GM19455 (cell line): ENCODE measurements around the gene UNC93B1.
"Not testable (repeated sequence)": the region's sequence is repeated elsewhere in the genome, so short reads cannot be mapped to it uniquely, and the experiment has no call there.

Experiments used
- ATAC-seq: cut with Tn5 transposase; IDR thresholded peaks from one replicate; pipeline ENCODE4 v1.9.1; 2021; ENCODE audit not compliant: unreplicated experiment

Gene UNC93B1

DNA sequence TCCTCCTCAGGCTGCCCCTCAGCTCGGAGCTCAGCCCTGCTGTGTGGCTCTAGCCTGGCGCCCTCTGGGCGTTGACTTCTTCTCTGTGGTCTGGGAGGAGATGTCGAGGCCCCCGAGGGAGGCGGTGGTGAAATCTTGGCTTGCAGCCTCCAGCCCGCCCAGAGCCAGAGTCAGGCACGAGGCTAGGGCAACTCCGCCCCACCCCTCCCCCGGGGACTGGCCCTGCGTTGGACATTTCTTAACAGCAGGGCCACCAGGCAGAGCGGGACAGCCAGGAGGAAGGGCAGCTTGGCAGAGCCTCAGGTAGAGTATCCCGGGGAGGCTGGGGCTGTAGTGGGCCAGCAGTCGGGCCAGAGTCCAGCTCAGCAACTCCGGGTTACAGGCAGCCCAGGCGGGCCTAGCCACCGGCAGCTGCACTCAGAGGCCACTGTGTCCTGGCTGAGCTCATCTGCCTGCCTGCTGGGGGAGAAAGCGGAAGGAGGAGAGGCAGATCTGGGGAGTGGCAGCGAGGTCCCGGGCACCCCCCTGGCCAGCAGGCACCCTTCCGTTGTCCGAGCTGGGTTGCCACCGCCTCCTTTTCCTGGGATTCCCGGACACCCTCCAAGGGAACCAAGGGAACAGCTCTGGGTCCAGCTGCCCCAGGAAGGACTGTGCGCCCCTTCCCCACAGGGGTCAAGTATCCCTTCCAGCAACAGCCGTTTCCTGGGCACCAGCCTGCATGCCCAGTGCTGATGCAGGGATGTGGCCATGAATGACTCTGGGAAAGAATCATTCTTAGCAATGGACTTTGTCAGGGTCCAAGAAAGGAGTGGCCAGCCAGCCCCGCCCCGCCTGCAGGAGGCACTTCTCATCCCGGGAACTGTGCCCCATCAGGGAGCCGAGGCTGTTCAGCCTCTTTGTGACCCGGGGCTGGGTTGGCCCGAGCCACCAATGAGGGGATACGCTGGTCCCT lies 6.5 kb upstream of the UNC93B1 start, which contains the start of gene ALDH3B1:
Gene ALDH3B1, plus strand, starts transcription at position 238 of the 952 bp plus-strand sequence. CDS start 4,971 bp downstream, outside the sequence.
- no peak for ATAC-seq

DNA sequence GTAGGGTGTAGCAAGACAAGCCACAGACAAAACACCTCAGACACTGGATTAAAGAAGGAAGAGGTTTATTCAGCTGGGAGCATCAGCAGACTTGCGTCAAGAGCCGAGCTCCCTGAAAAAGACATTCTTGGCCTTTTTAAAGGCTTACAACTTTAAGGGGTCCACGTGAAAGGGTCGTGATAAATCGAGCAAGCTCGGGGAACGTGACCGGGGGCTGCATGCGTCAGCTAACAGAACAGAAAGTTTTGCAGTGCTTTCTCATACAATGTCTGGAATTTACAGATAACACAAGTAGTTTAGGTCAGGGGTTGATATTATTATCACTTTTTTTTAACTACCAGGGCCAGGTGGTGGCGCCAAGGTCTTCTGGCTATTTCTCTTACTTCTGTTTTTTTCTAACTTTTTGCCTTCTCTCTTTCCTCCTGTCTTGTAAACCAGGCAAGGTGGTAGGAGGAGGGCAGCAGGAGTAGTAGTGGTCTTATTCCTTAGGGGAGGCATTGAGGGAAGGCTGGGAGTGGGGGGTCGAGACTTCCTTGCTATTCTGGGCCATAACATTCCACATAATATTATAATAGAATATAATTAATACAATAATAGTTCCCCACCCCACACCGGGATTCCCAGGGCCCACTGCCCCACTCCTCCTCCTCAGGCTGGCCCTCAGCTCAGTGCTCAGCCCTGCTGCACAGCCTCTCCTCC lies 5.6 kb upstream of the UNC93B1 start:
- ATAC-seq: no peak

DNA sequence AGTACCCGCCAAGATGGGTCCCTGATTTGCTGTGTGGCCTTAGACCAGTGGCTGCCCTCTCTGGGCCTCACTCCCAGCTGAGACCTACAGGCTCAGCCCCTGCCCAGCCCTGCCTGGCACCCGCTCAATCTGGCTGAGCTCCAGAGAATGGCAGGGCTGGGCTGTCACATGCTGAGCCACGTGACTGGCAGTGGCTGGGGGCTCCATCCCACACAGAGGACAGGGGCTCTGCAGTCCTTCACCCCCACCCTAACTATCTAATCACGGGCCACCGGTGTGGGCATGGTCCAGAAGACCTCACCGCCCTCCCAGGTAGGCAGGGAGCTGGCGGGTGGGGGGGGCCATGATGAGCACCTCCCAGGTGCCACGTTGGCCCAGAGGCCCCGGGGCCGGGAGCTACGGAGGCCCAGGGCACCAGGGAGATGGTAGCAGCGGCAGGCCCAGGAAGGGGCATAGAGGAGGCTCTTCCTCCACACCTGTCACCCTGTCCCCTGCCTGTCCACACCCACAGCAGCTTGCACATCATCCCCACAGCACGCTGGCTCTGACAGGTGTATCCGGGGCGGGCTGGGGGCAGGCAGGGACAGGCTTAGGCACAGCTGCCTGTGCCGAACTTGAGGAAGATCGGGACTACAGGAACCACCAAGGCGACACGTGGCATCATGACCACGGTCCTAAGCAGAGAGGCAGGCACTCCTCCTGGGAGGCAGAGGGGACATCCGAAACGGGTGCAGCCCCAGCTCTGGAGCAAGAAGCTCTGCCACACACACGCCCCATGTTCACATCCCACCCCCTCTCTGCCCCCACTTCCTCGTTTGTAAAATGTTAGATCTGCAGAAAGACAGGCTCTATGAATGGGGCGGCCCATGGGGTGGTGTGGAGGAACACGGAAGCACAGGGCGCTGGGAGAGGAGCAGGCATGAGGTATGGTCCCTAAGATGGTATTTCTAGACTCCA lies 4.8 kb upstream of the UNC93B1 start:
- ATAC-seq: no peak

DNA sequence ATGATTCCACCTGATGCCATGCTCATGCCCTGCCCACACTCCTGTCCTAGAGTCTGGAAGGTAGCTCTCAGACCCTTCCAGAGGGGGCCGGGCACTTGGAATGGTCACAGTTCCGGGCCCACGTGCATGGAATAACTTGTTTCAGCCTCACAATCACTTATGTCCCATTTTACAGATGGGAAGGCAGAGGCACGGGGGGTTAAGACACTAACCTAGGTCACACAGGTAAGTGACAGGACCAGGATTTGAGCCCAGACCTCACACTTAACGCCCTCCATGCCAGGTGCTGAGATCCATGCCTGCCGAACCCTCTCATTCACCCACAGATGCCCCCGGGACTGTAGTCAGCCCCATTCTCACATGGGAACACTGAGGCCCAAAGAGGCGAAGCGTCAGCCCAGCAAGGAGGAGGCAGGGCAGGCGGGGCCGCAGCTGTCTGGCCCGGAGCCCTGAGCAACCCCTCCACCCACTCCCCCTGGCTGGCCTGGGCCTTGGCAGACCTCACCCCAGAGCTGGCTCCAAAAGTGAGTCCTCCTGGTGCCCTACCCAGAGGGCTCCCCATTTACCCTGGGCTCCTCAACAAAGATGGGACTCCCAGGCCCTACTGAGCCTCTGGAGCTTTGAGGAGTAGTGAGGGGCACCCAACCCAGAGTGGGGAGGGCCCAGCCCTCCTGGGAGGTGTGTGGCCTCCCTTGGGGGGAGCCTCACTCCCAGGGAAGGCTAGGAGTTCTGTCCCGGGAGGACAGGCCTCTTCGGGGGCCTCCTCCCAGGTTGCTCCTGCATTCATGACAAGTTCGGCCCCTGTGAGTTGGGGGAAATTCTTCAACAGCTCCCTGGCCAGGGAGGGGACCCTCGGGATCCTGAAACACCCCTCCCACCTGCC lies 3.8 kb upstream of the UNC93B1 start:
- no peak for ATAC-seq

DNA sequence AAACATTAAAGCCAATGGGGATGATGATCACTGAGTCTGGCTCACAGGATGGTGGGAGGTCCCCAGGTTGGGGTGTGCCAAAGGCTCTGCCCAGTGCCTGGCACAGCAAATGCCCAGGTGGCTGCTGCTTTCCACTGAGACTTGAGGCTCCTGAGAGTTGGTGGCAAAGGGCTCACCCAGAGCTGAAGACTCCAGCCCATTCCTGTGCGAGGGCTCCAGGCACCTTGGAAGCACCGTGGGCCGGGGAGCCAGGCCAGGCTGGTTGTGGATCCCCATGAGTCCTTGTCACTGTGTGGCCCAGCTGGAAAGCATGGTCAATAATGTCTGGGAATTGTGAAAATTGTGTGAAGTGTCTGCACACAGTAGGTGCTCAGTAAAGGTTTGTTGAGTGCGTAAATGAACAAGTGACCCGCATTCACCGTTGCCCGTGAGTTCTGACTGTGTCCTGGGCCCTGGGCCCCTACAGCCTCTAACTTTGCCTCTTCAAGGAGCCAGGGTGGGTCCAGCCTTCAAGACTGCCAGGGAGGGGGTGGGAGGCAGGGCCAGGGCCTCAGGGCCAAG lies 2.8 kb upstream of the UNC93B1 start:
- ATAC-seq: no peak

DNA sequence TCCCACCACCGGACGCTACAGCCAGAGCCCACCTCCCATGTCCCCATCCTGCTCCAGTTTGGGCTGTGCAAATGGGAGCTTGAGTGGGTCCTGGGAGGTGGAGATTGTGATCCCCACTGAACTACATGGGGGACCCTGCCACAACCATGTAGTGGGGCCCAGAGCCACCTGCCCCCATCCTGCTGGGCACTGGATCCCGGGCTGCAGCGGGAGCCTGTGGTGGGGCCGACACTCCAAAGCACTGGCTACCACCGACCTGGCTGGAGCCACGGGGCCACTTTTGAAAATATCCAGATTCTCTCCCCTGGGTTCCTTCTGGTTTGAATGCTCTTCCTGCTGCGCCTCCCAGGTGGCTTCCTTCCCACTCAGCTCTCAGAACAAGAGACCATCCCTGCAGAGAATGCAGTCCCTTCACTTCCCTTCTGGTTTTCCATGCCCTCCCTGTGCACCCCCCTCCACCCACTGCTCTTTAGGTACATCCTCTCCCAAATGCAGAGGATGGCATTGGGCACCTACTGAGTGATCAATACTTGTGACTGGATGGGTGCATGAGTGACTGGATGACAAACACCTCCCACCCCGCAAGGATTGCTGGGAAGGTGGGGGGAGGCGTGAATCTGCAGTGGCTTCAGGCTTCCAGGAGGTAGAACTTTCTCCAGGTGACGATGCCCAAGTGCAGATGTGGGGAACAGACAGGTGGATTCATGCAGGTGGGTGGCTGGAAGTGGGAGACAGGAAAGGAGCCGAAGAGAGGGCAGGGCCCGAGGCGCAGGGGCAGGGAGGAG lies 846 bp upstream of the UNC93B1 start:
- ATAC-seq: no peak

DNA sequence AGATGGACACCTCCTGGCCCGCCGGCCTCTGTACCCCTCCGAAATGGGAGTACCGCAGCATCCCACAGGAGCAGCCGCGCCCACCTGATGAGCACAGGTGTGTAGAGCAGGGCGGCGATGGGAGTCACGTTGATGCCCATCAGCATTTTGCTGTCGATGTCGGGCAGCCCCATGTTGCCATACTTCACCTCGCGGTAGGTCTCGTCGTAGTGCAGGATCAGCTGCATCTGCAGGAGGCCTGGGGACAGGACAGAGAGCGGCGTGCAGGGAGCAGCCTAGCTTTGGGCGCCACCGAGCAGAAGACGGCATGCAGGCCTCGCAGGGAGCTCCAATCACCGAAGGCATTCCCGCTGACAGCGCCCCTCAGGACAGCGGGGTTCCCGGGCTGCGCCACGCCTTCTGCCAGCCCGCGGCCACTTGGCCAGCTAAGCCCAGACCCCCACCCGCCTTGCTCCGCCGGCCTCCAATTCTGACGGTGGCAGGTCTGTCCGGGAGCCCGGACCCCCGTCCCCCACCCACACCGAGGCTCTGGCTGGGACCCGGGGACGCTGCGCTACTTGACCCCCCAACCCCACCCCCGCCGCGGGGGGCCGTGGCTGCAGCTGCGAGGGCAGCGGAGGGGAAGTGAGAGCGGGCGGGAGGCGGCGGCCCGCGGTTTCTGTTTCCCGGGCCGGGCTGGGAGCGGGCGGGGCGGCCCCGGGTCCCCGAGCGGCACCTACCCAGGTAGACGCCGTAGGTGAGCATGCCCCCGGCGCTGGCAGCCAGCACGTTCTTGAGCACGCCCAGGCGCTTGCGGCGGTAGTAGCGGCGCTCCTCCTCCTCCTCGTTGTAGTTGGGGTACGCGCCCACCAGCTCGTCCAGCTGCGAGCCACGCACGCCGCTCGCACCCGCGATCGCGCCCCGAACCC lies 705 bp downstream of the UNC93B1 start:
- ATAC-seq: no peak

DNA sequence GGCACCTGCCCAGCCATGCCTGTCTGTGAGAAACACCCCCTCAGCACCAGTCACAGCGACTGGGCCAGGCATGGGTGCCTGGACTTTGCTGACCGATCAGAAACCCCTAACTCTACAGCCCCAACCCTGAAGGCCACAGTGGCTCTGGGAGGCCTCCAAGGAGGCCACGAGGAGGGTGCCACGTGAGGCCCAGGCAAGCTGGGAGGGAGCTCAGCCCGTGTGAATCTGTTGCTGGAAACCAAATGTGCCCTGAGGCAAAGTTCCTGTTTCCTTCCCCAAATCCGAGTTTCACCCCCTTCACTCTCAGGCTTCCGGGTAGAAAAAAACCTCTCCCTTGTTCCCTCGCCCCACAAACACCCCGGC lies 1.3 kb downstream of the UNC93B1 start:
- no peak for ATAC-seq

DNA sequence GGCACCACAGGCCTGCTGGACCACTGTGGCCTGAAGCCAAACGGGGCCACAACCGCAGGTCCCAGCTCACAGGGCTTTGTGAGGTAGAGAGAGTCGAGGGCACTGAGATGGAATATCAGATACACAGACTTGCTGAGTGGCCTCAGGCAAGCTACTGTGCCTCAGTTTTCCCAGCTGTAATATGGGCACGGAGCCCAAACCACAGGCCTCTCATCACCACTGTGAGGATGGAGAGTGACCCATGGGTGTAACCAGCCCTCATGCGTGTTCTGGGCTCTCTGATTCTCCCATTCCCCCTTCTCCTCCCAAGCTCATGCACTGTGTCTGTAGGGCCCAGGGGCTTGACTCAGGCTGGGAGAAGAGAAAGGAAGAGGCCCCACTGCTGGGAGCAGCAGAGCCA lies 4.2 kb downstream of the UNC93B1 start:
- ATAC-seq: no peak

DNA sequence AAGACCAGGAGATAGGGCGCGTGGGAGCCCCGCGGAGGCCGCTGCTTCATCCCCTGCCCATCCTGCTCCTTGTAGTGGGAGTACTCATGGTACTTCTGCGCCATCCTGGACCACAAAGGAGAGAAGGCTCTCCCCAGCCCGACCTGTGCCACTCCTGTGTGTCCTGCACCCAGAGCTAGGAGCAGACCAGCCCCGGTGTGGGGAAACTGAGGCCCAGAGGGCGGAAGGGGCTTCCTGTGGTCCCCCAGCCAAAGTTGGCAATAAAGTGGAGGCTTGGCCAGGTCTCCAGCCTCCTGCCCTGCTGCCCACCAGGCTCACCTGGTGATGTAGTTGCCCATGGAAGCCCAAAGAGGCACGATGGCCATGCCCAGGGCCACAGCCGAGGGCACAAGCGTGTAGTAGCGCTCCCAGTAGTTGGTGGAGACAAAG lies 4.7 kb downstream of the UNC93B1 start:
- no peak for ATAC-seq

DNA sequence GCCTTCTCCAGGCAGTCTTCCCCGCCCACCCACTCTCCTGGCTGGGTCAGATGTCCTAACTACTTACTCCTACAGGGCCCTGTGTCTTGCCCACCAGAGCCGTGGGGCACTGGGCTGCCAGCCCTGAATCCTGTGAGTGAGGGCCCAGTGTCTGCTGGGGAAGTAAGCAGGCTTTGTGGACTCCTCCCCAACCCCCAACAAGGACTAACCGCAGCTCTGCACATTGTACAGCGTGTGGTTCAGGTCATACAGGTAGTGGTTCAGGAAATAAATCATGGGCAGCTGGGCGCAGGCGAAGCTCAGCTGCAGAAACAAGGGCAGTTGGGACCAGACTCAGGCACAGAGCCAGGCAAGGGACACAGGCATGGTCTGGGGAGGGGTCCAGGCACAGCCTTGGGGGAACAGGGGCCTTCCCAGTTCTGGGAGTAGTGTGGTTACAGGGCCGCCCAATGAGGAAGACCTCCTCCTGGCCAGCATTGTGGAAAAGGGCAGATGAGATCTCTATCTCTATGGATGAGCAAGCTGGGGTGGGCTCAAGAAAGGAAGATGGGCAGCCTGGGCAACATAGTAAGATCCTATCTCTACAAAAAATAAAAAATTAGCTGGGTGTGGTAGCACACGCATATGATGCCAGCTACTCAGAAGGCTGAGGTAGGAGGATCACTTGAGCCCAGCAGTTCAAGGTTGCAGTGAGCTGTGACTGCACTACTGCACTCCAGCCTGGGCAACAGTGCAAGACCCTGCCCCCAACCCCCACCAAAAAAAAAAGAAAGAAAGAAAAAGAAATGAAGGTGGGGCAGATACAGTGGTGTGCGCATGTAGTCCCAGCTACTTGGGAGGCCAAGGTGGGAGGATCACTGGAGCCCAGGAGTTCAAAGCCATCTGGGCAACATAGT lies 5.5 kb downstream of the UNC93B1 start:
- ATAC-seq: no peak

DNA sequence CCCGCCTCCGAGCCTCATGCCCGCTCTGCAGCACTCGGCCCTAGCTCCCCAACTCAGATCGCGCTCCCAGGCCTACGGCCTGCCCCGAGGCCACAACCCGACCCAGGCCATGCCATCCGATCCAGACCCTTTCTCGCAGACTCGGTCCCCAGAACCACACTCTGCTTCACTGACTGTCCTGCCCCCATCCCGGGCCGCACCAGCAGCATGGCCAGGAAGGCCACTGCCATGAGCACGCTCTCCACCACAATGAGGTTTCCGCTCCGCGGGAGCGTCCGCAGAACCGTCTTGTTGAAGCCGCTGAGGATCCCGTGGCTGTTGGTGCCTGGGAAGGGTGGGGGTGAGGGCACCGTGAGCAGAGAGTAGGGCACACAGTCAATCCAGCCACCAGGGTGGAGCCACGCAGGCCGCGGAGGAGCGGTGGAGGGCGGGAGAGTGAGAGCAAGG lies 6.4 kb downstream of the UNC93B1 start:
- no peak for ATAC-seq

DNA sequence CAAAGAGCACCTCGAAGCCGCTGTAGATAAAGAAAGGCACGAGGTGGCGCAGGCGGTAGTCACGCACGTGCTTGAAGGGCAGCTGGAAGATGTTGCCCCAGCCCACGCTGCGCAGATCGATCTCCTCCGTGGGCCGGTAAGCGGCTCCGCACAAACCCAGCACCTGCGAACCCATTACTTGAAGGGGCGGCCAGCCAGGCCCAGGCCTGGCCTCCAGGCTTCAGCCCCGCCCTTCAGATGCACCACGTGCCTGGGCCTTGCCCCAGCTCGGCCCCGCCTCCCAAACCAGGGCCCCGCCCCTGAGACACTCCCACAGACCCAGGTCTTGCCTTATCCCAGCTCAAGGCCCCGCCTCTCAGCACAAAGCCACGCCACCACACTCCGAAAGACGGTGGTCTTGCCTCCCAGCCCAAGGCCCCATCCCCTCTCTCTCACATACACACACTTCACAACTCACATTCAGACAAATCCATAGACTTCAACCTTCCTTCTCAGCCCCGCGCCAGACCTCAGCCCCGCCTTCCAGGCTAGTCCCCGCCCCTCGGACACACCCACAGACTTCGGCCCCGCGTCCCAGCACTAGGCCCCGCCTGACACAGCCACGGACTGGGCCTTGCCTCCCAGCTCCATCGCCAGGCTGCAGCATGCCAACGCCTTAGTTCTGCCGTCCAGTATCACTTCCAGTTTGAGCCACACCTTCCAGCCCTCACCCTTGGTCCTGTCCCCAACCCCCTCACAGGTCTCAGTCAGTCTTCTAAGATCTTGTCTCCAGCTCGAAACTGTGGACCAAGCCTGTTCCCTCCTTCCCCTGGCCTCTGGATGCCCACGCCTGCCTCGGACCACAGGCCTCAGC lies 7.0 kb downstream of the UNC93B1 start:
- no peak for ATAC-seq

DNA sequence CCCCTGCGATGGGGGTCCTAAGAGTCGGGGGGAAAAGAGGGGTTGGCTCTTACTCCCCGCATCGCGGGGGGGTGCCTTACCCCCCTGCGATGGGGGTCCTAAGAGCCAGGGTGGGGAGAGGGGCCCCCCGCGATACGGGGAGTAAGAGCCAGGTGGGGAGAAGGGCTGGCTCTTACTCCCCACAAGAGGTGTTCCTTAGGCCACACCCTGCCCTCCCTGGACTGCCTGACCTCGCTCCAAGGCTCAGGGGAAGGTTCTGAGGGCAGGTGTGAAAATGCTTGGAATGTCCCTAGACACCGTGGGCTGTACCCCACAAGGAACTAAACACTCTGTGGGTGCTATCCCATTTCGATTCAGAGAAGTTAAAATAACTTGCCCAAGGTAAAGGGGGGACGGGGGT lies 7.8 kb downstream of the UNC93B1 start:
- no peak for ATAC-seq

DNA sequence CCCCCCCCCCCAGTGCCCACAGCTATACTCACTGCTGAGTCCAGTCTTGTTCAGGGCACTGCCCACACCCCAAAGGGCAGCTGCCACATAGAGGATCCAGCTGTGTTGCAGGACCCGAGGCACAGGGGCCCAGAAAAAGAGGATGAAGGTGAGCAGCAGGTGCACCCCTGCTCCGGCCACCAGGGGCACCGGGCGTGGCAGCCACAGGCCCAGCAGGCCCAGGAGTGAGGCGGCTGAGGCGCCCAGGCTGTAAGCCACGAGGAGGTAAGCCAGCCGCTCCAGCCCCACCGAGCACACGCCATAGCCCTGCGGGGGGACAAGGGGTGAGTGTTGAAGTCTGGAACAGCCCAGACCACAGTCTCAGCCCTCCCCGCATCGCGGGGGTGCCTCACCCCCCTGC lies 8.3 kb downstream of the UNC93B1 start:
- ATAC-seq: not testable (repeated sequence)

DNA sequence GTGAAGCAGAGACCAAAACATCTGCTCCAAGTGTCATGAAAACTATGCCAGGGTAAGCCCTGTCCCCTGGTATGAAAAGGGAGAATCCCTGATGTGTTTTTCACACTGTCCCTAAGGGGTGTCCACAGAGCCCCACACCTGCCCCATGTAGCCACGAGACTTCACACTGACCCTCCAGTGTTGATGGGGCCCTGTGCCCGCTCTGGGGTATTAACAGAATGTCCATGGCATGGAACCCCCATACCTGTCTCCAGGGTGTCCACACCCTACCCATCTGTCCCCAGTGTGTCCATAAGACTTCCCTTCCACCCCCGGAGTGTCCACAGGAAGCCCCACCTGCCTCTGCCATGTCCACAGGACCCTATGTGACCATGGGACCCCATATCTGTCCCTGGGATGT lies 8.8 kb downstream of the UNC93B1 start:
- not testable (repeated sequence) for ATAC-seq
